ENCODE results near the gene GLT1D1.

DNA sequence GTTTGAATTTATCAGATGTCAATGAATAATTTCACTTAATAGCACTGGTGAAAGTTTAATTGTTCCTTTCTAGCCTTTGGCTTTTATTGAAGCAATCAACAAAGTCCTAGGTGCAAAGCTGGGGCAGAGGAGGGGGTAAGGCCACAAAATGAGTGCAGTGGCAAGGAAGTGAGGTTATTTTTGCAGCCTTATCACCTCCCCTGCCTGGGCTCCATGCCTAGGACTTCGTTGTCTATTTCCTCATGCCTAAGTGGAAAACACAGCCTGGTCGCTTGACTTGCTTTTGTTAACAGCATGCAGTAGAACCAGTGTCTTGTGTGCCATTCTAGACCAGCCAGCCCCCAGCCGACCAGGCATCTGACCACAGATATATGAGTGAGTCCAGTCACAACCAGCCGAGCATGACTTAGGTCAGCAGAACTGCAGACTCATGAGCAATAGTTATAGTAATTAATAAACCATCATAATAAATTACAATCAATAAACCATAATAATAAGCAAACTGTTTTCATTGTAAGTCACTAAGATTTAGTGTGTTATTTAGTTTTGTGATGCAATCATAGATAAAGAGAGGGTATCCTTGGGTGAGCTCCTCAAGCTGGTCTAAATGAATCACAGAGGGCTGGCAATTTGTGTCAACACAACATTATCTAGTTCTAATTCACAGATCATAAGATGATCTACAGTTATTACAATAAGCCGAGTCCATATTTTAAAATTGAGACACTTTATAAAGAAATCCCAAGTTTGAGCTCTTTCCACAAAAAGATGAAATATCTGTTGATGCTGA is 156.8 kb downstream of the GLT1D1 start:
- no peak for TF ChIP-seq FOXM1 (IDR thresholded peaks at IDR 0.05; ENCODE audit: low read depth)
- TF ChIP-seq, protein P1, sequence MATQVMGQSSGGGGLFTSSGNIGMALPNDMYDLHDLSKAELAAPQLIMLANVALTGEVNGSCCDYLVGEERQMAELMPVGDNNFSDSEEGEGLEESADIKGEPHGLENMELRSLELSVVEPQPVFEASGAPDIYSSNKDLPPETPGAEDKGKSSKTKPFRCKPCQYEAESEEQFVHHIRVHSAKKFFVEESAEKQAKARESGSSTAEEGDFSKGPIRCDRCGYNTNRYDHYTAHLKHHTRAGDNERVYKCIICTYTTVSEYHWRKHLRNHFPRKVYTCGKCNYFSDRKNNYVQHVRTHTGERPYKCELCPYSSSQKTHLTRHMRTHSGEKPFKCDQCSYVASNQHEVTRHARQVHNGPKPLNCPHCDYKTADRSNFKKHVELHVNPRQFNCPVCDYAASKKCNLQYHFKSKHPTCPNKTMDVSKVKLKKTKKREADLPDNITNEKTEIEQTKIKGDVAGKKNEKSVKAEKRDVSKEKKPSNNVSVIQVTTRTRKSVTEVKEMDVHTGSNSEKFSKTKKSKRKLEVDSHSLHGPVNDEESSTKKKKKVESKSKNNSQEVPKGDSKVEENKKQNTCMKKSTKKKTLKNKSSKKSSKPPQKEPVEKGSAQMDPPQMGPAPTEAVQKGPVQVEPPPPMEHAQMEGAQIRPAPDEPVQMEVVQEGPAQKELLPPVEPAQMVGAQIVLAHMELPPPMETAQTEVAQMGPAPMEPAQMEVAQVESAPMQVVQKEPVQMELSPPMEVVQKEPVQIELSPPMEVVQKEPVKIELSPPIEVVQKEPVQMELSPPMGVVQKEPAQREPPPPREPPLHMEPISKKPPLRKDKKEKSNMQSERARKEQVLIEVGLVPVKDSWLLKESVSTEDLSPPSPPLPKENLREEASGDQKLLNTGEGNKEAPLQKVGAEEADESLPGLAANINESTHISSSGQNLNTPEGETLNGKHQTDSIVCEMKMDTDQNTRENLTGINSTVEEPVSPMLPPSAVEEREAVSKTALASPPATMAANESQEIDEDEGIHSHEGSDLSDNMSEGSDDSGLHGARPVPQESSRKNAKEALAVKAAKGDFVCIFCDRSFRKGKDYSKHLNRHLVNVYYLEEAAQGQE (IDR thresholded peaks at IDR 0.05; ENCODE audit: low read depth, low read length), result no peak
- TF ChIP-seq POLR2AphosphoS5 (IDR thresholded peaks at IDR 0.05; ENCODE audit: low read depth, low read length), result no peak
- TF ChIP-seq, protein P2, sequence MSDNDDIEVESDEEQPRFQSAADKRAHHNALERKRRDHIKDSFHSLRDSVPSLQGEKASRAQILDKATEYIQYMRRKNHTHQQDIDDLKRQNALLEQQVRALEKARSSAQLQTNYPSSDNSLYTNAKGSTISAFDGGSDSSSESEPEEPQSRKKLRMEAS (IDR thresholded peaks at IDR 0.05; ENCODE audit: low read depth), result no peak
- no peak for TF ChIP-seq SMC3 (IDR thresholded peaks at IDR 0.05; ENCODE audit: low read depth, low read length)
- no peak for TF ChIP-seq GABPA (IDR thresholded peaks at IDR 0.05; ENCODE audit: low read depth)
- TF ChIP-seq, protein P3, sequence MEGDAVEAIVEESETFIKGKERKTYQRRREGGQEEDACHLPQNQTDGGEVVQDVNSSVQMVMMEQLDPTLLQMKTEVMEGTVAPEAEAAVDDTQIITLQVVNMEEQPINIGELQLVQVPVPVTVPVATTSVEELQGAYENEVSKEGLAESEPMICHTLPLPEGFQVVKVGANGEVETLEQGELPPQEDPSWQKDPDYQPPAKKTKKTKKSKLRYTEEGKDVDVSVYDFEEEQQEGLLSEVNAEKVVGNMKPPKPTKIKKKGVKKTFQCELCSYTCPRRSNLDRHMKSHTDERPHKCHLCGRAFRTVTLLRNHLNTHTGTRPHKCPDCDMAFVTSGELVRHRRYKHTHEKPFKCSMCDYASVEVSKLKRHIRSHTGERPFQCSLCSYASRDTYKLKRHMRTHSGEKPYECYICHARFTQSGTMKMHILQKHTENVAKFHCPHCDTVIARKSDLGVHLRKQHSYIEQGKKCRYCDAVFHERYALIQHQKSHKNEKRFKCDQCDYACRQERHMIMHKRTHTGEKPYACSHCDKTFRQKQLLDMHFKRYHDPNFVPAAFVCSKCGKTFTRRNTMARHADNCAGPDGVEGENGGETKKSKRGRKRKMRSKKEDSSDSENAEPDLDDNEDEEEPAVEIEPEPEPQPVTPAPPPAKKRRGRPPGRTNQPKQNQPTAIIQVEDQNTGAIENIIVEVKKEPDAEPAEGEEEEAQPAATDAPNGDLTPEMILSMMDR (IDR thresholded peaks at IDR 0.05), result no peak
- TF ChIP-seq, protein P4, sequence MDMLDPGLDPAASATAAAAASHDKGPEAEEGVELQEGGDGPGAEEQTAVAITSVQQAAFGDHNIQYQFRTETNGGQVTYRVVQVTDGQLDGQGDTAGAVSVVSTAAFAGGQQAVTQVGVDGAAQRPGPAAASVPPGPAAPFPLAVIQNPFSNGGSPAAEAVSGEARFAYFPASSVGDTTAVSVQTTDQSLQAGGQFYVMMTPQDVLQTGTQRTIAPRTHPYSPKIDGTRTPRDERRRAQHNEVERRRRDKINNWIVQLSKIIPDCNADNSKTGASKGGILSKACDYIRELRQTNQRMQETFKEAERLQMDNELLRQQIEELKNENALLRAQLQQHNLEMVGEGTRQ (IDR thresholded peaks at IDR 0.05; ENCODE audit: borderline replicate concordance, low read depth, low read length), result no peak
- TF ChIP-seq YY1 (IDR thresholded peaks at IDR 0.05; ENCODE audit: low read depth), result no peak
- TF ChIP-seq, protein P5, sequence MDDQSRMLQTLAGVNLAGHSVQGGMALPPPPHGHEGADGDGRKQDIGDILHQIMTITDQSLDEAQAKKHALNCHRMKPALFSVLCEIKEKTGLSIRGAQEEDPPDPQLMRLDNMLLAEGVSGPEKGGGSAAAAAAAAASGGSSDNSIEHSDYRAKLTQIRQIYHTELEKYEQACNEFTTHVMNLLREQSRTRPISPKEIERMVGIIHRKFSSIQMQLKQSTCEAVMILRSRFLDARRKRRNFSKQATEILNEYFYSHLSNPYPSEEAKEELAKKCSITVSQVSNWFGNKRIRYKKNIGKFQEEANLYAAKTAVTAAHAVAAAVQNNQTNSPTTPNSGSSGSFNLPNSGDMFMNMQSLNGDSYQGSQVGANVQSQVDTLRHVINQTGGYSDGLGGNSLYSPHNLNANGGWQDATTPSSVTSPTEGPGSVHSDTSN (IDR thresholded peaks at IDR 0.05), result no peak
- TF ChIP-seq TCF12 (IDR thresholded peaks at IDR 0.05), result no peak
- no peak for TF ChIP-seq RFX5 (IDR thresholded peaks at IDR 0.05; ENCODE audit: low read length)
- TF ChIP-seq RAD21 (IDR thresholded peaks at IDR 0.05; ENCODE audit: low read length), result no peak
- TF ChIP-seq, protein P6, sequence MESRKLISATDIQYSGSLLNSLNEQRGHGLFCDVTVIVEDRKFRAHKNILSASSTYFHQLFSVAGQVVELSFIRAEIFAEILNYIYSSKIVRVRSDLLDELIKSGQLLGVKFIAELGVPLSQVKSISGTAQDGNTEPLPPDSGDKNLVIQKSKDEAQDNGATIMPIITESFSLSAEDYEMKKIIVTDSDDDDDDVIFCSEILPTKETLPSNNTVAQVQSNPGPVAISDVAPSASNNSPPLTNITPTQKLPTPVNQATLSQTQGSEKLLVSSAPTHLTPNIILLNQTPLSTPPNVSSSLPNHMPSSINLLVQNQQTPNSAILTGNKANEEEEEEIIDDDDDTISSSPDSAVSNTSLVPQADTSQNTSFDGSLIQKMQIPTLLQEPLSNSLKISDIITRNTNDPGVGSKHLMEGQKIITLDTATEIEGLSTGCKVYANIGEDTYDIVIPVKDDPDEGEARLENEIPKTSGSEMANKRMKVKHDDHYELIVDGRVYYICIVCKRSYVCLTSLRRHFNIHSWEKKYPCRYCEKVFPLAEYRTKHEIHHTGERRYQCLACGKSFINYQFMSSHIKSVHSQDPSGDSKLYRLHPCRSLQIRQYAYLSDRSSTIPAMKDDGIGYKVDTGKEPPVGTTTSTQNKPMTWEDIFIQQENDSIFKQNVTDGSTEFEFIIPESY (IDR thresholded peaks at IDR 0.05; ENCODE audit: borderline replicate concordance, low read depth), result no peak
